ENCODE results near the gene COL1A2.

The COL1A2 gene

DNA sequence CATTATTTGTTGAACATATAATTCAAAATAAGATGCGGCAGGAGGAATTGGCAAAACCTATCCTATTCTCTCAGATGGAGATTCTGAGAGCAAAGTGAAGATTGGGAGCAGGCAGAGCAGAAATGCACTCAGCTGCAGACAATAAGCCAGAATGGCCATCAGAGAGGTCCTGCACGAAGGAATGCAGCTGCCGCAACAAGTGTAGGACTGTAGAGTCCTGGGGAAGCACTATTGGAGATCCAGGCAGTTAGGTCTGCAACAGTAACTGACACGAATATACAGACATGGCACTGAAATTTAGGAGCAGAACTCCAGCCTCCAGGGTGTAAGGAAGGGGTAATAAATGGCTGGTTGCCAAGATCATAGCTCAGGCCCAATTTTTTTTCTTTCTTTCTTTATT lies 10.4 kb upstream of the COL1A2 start:
- no peak for DNase-seq (ENCODE audit: low spot score)

DNA sequence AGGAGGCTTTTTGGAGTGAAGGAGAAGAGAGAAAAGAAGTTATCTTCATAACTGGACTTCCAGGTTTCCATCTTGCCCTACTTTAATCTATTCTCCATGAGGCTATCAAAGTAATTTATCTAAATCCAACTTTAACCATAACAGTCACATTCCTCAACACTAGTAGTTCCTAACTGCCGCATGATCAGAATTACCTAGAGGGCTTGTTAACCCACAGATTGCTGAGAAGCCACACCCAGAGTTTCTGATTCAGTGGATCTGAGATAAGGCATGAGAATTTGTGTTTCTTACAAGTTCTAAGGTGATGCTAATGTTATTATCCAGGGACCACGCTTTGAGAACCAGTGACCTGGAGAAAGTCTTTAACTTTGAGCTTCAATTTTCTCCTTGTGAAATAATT lies 8.3 kb upstream of the COL1A2 start:
- no peak for DNase-seq (ENCODE audit: low spot score)

DNA sequence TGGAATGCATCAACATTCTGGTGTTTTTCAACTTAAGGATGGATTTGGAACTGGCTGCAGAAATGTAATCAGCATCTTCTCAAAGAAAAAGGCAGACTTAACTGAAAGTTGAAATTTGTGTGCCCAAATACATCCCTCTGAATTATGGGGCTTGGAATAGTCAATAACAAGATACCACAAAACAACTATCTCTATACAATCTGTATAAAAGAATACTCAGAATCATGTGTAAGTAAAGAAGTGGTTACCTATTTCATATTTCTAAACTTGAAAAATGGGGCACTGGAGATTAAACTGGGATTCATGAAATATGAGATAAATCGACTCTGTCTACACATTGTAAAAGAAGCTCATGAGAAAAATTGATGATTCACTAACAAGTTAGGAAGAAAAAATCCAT lies 6.2 kb upstream of the COL1A2 start:
- no peak for DNase-seq (ENCODE audit: low spot score)

DNA sequence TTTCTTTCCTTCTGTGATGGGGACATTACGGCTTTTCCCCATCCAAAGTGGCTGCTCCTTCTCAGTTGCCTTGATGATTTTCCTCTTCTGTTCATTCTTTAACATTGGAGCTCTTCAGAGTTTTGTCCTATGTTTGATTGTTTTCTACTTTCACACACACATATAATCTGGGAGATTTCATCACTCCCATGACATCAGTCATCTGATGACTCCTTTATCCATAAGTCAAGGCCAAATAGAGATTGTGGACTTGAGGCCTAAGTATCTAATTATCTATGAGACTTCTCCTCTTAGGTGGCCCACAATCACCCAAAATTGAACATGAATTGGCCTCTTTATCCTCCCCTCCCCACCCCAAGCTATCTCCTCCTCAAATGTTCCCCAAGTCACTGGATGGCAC lies 5.3 kb upstream of the COL1A2 start:
- DNase-seq (ENCODE audit: low spot score), result no peak

DNA sequence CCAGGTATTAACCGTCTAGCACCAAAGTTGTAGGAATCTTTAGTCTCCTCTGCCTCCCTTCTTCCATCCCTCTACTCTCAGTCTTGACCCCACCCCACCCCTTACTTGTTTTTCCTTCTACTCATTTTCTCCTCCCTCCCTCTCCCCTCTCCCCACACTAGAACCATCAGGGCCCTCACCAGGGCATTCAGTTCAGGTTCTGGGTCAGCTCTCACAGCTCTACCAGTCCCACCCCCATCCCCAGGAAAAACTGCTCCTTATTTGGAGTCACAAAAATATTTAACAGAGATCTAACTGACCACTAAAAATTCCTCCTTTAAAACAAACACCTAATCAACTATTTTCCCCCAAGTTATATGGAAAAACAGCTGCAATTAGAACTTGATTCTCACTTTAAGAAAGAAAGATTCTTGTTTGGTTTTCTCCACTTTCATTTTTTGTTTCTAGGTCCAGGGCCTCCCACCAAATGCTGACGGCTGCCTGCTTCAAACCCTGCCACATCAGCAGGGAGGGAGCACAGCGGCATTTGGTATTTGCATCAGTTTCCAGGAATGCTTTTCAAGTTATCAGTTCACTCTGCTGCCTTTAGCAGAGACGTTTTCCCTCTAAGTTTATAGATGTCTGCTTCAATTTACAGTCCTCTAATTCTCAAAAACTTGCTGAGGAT lies 2.8 kb upstream of the COL1A2 start:
- no peak for DNase-seq (ENCODE audit: low spot score)

DNA sequence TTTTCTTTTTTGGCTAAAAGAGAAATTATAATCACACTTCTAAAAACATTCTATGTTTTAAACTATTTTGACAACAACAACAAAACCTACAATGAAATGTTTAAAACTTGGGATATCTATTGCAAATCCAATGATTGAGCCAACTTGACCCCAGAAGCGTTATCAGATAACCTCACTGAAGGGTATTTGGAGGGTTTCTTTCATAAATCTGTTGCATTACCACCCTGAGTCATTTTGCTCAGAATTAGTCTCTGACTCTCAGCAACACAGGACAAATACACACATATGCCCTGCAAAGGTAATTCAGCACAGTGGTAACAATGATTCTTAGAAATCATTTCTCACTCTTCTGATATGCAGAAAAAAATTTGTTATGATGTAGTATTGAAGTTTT lies 2.3 kb upstream of the COL1A2 start:
- no peak for DNase-seq (ENCODE audit: low spot score)

DNA sequence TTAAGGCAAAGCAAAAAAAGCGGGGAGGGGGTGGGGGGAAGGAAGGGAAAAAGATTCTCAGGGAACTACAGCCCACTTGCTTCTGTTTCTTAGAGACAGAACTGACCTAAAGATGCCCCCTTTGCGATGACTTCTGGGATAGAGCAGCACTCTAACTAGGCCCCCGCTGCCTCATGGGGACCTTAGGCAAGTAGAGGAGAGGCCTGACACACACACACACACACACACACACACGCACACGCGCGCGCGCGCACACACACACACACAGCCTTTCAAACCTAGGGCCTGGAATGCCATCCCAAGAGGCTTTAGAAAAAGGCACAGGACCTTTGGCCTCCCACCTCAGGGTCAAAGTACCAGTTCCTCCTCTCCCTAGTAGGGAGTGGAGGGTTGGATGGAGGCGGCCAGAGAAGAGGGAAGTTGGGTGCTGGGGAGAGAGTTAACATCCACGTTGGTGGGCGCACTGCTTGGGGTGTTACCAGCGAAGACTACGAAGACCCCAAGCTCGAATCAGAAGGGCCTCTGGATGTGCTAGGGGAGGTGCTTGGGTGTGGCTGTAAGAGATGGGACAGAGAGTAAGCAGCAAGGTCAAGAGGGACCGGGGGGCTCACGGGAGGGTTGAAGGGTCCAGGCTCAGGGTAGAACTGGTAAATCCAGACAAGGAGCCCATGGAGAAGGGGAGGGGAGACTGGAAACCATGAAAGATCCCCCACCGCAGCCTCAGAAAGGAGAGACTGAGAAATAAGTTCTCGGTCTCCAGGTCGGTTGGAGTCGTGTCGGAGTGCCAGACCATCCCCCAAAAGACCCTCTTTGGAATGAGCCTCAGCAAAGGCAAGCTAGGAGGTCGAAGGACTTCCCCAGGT lies 1.2 kb upstream of the COL1A2 start:
- no peak for DNase-seq (ENCODE audit: low spot score)

DNA sequence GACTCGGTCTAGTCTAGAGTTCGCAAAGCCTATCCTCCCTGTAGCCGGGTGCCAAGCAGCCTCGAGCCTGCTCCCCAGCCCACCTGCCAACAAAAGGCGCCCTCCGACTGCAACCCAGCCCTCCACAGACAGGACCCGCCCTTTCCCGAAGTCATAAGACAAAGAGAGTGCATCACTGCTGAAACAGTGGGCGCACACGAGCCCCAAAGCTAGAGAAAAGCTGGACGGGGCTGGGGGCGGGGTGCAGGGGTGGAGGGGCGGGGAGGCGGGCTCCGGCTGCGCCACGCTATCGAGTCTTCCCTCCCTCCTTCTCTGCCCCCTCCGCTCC lies 622 bp upstream of the COL1A2 start:
- no peak for DNase-seq (ENCODE audit: low spot score)

DNA sequence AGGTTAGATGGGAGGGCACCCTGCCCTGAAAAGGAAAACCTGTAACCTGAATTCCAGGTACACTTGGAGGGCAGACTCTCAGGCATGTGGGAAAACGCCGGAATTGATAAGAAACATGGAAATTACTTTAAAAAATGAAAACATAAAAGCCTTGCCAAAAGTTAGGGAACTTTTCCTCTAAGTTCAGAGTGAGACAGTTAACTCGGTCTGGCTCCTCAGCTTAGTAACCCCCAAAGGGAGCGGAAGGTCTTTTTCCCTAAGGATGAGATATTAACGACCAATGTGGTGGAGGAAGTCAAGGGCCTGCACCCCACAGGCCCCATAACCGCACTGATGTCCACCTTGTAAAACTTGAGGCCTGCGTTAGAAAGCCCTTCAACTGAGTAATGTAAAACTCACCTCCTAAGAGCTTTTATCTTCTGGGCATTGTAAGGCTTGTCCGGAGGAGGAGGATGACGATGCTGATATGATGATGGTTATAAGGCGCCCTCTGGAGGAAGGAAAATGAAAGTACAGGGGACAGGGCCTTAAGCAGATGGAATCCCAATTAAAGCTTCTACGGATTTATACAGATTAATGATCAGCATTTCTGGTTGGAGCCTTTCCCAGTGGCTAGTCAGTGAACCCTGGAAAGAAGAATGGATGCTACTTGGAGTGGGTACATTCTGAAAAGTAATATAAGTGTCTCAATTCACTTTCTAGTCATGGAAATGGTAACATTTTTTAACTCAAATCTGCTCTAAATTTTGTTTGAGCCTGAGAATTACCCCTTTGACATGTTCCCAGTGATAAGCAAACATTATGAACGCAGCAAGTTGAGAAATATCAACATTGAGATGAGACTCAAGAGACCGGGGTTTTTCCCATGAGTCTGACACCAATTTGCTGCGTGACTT lies 694 bp downstream of the COL1A2 start:
- peak; percentile 49 for DNase-seq (ENCODE audit: low spot score)

DNA sequence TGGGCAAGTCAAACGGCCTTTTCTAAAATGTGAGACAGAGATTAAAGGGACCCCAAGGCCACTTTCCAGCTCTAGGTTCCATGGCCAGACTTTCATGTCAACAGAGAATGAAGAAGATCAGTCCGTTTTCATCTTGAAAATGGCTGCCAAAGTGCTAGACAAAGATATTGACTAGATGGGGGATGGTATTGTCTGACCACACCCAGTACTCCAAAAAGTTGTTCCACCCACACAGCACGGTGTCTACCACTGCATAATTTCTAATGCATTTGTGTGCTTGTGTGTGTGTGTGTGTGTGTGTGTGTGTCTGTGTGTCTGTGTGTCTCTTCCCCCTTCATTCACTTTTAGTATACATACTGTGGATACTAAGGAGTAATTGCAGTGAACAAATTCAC lies 1.3 kb downstream of the COL1A2 start:
- DNase-seq (ENCODE audit: low spot score), result no peak

DNA sequence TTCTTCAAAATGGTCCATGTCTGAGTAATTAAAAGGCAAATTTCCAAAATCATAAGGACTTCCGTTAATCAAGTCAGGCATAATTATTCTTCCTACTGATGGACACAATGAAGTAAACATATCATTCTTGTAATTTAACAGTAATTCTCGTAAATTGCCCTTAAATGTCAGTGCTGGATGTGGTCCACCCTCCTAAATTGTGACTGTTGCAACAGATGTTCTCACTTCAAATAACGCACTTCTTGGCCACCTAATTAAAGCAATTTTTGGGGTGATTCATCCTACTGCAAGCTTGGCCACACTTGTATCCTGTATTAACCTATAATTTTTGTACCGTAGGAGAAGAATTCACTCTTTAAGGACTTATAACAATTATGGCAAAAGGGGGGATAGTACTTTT lies 1.9 kb downstream of the COL1A2 start:
- DNase-seq (ENCODE audit: low spot score), result no peak

DNA sequence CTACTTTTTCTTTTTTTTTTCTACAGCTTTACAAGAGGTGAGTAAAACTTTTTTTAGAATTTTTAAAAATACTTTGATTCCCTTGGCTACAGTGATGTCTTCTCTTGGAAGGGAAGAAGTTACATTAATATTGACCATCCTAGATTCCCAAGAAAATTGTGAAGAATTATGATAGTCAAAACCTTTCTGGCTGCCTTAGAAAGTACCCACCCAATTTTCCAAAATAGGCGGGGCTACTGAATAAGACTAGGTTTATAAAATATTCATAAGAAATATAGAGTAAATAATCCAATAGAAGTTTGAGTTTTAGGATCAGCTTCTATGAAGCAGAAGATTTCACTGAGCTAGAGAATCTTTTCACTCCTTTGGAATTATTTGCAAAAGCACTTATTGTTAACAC lies 3.0 kb downstream of the COL1A2 start:
- DNase-seq (ENCODE audit: low spot score), result no peak

DNA sequence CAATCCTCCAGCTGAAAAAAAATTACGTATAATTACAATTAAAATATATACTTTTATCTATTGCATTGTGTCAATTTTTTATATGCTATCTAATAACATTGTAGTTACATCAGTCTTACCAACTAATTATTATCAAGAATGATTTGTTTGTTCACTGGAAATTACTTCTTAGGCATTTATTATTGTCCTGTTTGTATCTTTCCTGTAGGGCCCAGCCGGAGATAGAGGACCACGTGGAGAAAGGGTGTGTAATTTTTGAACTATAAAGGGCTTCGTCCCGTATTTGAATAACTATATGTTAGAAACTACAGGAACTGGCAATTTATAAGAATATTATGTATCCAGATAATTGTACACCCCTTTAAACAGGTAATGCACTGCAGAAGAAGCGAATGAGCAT lies 4.1 kb downstream of the COL1A2 start:
- no peak for DNase-seq (ENCODE audit: low spot score)

DNA sequence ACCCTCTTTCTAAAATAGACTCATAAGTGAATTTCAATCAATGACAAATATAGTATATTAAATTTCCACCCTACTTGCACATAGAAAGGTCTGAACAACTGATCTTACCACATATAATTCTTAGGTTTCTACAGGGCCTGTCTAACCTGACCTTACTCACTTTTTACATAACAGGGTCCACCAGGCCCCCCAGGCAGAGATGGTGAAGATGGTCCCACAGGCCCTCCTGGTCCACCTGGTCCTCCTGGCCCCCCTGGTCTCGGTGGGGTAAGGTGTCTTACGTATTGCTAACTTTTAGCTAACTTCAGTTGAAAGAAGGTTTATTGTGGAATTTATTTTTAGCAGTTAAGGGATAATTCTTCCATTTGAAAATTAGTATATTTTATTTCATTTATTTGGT lies 5.3 kb downstream of the COL1A2 start:
- no peak for DNase-seq (ENCODE audit: low spot score)

DNA sequence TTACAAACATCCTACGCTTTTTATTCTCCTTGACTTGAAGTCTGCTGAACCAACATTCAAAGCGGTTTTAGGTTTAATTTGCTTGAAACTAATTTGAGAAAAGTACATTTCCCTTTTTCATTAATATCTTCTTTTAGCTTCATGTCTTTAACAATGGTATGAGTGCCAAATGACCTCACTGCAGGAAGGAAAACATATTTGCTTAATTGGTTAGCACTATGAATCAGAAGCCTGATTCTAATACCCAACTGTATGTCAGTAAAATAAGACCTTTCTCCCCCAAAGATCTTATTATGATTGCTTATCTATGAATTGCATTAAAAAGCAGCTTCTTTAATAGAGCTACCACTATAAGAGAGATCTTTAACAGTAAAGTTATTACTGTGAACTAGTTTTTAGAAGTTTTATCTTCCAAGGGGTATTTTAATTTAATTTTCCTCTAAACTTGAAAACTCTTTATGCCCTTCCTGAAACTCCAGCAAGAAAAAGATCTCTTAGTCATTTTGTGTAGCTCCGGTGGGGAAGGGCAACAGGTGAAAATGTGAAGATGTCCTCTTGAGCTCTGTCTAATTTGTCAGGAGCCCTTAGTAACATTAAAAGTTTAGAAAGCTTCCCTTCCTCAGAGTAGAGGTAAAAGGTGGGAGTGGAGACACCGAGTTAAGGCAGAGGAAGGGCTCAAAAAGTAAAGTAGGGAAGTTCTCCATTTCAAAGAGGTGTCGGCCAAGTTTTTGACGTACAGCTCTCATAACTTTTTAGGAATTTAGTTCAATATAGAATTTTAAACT lies 6.1 kb downstream of the COL1A2 start:
- no peak for DNase-seq (ENCODE audit: low spot score)

DNA sequence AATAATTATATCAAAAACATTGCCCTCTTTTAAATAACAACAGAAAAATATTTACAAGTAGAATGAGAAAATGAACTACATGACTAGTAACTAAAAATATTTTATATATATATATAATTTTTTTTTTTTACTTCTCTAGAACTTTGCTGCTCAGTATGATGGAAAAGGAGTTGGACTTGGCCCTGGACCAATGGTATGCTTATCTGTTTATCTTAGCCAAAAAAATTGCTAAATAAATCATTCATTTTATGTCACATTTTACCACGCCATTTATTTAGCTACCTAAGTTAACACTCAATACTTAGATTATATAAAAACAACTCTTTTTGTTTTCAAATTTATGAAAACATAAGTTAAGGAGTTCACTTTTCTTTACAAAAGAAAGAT lies 6.7 kb downstream of the COL1A2 start:
- no peak for DNase-seq (ENCODE audit: low spot score)

DNA sequence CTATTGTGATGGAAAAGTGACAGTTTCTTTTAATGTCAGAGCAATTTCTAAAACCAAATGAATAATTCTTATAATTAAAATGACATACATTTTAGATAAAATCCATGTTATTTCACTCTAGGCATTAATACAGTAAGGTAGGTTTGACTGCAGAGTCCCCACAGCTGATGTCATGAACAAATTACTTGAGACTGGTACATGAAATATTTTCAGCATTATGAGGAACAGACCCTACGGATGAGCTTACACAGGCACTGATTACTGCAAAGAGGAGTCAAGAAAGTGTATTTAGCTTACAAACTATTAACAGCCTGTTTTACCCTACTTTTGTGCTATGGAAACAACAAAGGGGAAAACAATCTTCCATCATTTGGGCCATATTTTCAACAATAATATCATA lies 8.9 kb downstream of the COL1A2 start:
- no peak for DNase-seq (ENCODE audit: low spot score)

DNA sequence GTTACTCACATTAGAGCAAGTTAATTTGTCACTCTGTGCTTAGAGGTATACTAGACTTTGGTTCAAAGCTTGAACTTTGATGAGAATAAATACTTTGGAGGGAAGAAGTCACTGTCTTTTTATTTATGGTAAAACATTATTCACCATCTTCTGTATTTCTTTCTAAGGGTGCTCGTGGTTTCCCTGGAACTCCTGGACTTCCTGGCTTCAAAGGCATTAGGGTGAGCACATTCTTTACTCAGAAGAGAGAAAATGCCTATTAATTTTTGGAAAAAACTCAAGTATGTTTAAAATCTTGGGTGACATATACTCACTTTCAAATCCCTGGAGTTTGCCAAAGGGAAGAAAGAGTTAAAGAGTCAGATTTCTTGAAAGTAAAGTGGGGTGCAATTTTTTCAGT lies 10.8 kb downstream of the COL1A2 start:
- no peak for DNase-seq (ENCODE audit: low spot score)

DNA sequence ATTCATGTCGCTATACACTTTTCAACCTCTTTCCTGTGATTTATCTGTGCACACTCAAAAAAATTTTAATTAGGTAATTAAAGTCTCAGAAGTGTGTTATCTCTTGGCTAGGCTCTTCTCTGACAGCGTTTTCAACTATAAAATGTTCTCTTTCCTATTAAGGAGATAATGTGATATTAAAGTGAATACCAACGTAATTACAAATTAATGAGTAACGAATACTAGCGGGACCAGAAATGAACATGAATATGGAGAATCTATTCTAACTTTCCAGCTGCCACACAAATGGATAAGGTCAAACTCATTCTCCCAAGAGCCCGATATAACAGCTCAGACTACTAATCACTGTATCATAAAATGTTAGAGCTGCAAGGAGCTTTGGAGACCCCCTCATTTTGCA lies 12.0 kb downstream of the COL1A2 start:
- DNase-seq (ENCODE audit: low spot score), result no peak

DNA sequence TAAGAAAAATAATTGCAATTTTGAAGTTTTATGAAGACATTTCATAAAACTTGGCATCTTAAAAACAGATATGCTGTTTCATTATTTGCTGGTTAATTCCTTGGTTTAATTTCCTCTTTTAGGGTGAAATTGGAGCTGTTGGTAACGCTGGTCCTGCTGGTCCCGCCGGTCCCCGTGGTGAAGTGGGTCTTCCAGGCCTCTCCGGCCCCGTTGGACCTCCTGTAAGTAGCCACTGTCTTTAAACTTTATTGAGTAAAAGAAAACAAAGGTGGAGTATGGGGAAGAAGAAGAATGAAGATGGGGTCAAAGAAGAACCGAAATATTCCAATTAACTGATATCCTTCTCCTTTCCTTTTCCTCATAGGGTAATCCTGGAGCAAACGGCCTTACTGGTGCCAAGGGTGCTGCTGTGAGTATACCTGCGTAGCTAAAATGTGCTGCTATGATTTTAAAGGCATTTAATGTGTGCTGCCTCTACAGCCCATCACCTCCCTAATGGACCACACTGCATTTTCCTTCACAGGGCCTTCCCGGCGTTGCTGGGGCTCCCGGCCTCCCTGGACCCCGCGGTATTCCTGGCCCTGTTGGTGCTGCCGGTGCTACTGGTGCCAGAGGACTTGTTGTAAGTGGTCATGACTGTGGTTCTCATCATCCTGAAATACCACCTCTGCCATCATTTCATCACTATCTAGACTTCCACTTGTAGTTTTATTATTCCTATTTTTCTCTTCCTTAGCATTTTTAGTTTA lies 14.7 kb downstream of the COL1A2 start:
- DNase-seq (ENCODE audit: low spot score), result no peak

DNA sequence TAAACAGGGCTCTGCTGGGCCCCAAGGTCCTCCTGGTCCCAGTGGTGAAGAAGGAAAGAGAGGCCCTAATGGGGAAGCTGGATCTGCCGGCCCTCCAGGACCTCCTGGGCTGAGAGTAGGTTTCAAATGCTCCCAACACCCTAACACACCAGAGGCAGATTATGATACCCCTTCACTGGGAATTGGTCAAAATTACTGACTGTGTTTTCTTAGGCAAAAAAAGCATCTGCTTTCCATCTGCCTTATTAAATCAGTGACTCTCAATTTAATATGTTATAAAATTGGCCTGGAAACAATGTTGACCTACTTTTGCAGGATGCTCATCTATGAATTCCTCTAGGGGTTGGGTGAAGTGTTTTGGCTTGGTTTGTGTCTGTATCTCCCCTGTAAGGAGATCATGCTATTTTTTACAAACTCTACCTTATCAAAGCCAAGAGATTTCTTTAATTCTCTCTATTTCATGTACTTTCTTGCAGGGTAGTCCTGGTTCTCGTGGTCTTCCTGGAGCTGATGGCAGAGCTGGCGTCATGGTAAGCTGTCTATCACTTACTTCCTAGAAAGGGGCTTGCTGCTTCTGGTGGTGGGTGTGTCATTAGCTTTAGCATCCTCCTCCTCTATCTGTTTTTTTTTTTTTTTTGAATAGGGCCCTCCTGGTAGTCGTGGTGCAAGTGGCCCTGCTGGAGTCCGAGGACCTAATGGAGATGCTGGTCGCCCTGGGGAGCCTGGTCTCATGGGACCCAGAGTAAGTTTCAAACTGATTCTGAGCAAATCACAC lies 15.9 kb downstream of the COL1A2 start:
- no peak for DNase-seq (ENCODE audit: low spot score)

All from hematopoietic multipotent progenitor cell treated with erythropoietin and hydrocortisone succinate and interleukin-3 and kit ligand, for 15 days (in vitro differentiated cells).